H1 (cell line): ENCODE results near the gene ARFGAP3. TPM values are rescaled to one million over a fixed set of nuclear protein-coding genes. Genes with fewer than 3 reads are reported as not detected.
"Not testable (repeated sequence)": the region's sequence is repeated elsewhere in the genome, so short reads cannot be mapped to it uniquely, and the experiment has no call there.

ENCODE experiments used
- CTCF ChIA-PET: fragments of 300-600 bp; sonication (Branson Sonifier 250); formaldehyde crosslinking; loops from one replicate; lab custom pipeline; 2021; ENCODE audit not compliant: partially characterized antibody; lab: Charles Lee
- POLR2A ChIA-PET: fragments of 300-600 bp; sonication (Branson Sonifier 250); formaldehyde crosslinking; loops from one replicate; lab custom pipeline; 2021; ENCODE audit warnings: inconsistent platforms; ENCODE audit not compliant: partially characterized antibody; lab: Charles Lee
- DNase-seq, 2 experiments: peaks; one replicate each; pipeline versions ENCODE4 v3.0.0 to v3.0.0-alpha.2; 2010 to 2022; ENCODE audit warnings: low spot score in 2 of 2, low read depth in 1 of 2, mixed read lengths in 1 of 2
- FAIRE-seq: peaks from 2 replicates; lab custom pipeline; 2011; peaks lifted over from hg19 to GRCh38; lab: Jason Lieb, UNC
- H2AFZ ChIP-seq: 2 replicates; pipeline ENCODE4 v1.8.1; 2012; ENCODE audit warnings: low read length, inconsistent platforms
- H2AK5ac ChIP-seq: 2 replicates; pipeline ENCODE4 v1.6.1; 2013; ENCODE audit warnings: low read depth, low read length
- H2BK120ac ChIP-seq: replicated peaks from 2 replicates; pipeline ENCODE3; 2013; ENCODE audit warnings: low read depth, low read length, inconsistent platforms
- H2BK12ac ChIP-seq: 2 replicates; pipeline ENCODE4 v1.6.1; 2013; ENCODE audit warnings: low read depth, low read length
- H2BK15ac ChIP-seq: 2 replicates; pipeline ENCODE4 v1.6.1; 2013; ENCODE audit warnings: low read length
- H2BK20ac ChIP-seq: 2 replicates; pipeline ENCODE4 v1.6.1; 2013; ENCODE audit warnings: low read length
- H2BK5ac ChIP-seq: 2 replicates; pipeline ENCODE4 v1.6.1; 2013; ENCODE audit warnings: low read depth, low read length
- H3K14ac ChIP-seq: 2 replicates; pipeline ENCODE4 v1.6.1; 2013; ENCODE audit warnings: inconsistent platforms; ENCODE audit not compliant: insufficient read length
- H3K18ac ChIP-seq: 2 replicates; pipeline ENCODE4 v1.6.1; 2013; ENCODE audit warnings: low read length; ENCODE audit errors: extremely low read depth
- H3K23ac ChIP-seq: 2 replicates; pipeline ENCODE4 v1.6.1; 2013; ENCODE audit warnings: inconsistent platforms; ENCODE audit not compliant: insufficient read length
- H3K23me2 ChIP-seq: 2 replicates; pipeline ENCODE4 v1.6.1; 2013; ENCODE audit warnings: low read depth, low read length
- H3K27ac ChIP-seq: 2 replicates; pipeline ENCODE4 v1.6.1; 2011; ENCODE audit warnings: low read depth, low read length, inconsistent platforms
- H3K27me3 ChIP-seq, 4 experiments: replicated peaks in 1 of 4; 1 replicate in 1 of 4; 2 replicates in 3 of 4; pipeline versions ENCODE4 v1.6.1 to v1.8.1; 2011 to 2013; ENCODE audit warnings: low read length in 3 of 4, mild to moderate bottlenecking in 3 of 4, inconsistent platforms in 2 of 4, mixed read lengths in 2 of 4, moderate library complexity in 1 of 4; ENCODE audit not compliant: control insufficient read depth in 3 of 4, insufficient read depth in 3 of 4; ENCODE audit errors: extremely low read depth in 1 of 4
- H3K36me3 ChIP-seq, 4 experiments: 2 replicates each; pipeline versions ENCODE4 v1.6.1 to v1.8.1; 2011 to 2013; ENCODE audit warnings: mild to moderate bottlenecking in 4 of 4, low read length in 3 of 4, moderate library complexity in 2 of 4, control low read depth in 1 of 4, inconsistent platforms in 1 of 4; ENCODE audit not compliant: insufficient read depth in 4 of 4, control insufficient read depth in 2 of 4
- H3K4ac ChIP-seq: replicated peaks from 2 replicates; pipeline ENCODE3; 2013; ENCODE audit warnings: low read length, low read depth, mixed read lengths, inconsistent platforms; ENCODE audit not compliant: insufficient read length
- H3K4me1 ChIP-seq, 4 experiments: replicated peaks in 1 of 4; 1 replicate in 1 of 4; 2 replicates in 3 of 4; pipeline versions ENCODE4 v1.6.1 to v1.8.1; 2011 to 2013; ENCODE audit warnings: low read length in 3 of 4, inconsistent platforms in 2 of 4, mixed read lengths in 1 of 4; ENCODE audit not compliant: insufficient read depth in 4 of 4, control insufficient read depth in 3 of 4
- H3K4me2 ChIP-seq, 2 experiments: 2 replicates each; pipeline versions ENCODE4 v1.6.1 to v1.8.1; 2011 to 2013; ENCODE audit warnings: low read depth in 2 of 2, low read length in 2 of 2, control low read depth in 1 of 2, inconsistent platforms in 1 of 2, mild to moderate bottlenecking in 1 of 2; ENCODE audit not compliant: insufficient read depth in 1 of 2
- H3K4me3 ChIP-seq, 4 experiments: fragments of 200-600, 300-600 bp in 1 of 4; sonication (generic), shearing (Covaris generic), sonication (Bioruptor Twin) in 1 of 4; 2 replicates each; pipeline versions ENCODE4 v1.5.1 to v1.8.1; 2011 to 2016; ENCODE audit warnings: low read length in 4 of 4, low read depth in 3 of 4, control low read depth in 2 of 4, inconsistent platforms in 2 of 4, mild to moderate bottlenecking in 2 of 4, mixed read lengths in 1 of 4, moderate library complexity in 1 of 4; ENCODE audit not compliant: insufficient read depth in 2 of 4; ENCODE audit errors: extremely low read depth in 1 of 4
- H3K56ac ChIP-seq: replicated peaks from 2 replicates; pipeline ENCODE3; 2013; ENCODE audit warnings: low read depth, mild to moderate bottlenecking, mixed read lengths, low read length, inconsistent platforms; ENCODE audit not compliant: insufficient read length
- H3K79me1 ChIP-seq: 2 replicates; pipeline ENCODE4 v1.6.1; 2013; ENCODE audit warnings: low read depth, low read length, control low read depth
- H3K79me2 ChIP-seq, 2 experiments: 2 replicates each; pipeline versions ENCODE4 v1.6.1 to v1.8.1; 2012 to 2013; ENCODE audit warnings: low read length in 2 of 2, mild to moderate bottlenecking in 2 of 2, inconsistent platforms in 1 of 2; ENCODE audit not compliant: insufficient read depth in 2 of 2, control insufficient read depth in 1 of 2
- H3K9ac ChIP-seq, 4 experiments: replicated peaks in 1 of 4; 1 replicate in 1 of 4; 2 replicates in 3 of 4; pipeline versions ENCODE4 v1.6.1 to v1.8.1; 2011 to 2013; ENCODE audit warnings: low read depth in 3 of 4, low read length in 3 of 4, control low read depth in 2 of 4, mild to moderate bottlenecking in 2 of 4, moderate library complexity in 2 of 4, inconsistent platforms in 1 of 4; ENCODE audit errors: extremely low read depth in 1 of 4
- H3K9me3 ChIP-seq, 2 experiments: 2 replicates each; pipeline versions ENCODE4 v1.6.1 to v1.8.1; 2012 to 2013; ENCODE audit warnings: mild to moderate bottlenecking in 2 of 2, moderate library complexity in 2 of 2, control low read depth in 1 of 2, inconsistent platforms in 1 of 2, low read depth in 1 of 2, low read length in 1 of 2, mixed read lengths in 1 of 2; ENCODE audit not compliant: insufficient read depth in 2 of 2
- H4K20me1 ChIP-seq, 2 experiments: replicated peaks in 1 of 2; 2 replicates each; pipeline versions ENCODE3 to v1.8.1; 2011 to 2013; ENCODE audit warnings: inconsistent platforms in 2 of 2, low read length in 2 of 2, mild to moderate bottlenecking in 1 of 2; ENCODE audit not compliant: insufficient read depth in 2 of 2, control insufficient read depth in 1 of 2
- H4K5ac ChIP-seq: 2 replicates; pipeline ENCODE4 v1.6.1; 2013; ENCODE audit warnings: low read length, low read depth, mixed read lengths, inconsistent platforms; ENCODE audit not compliant: insufficient read length
- H4K8ac ChIP-seq: 2 replicates; pipeline ENCODE4 v1.8.0; 2013; ENCODE audit warnings: mild to moderate bottlenecking, moderate library complexity, low read length, inconsistent platforms; ENCODE audit not compliant: insufficient read depth; ENCODE audit errors: extremely low read depth
- H4K91ac ChIP-seq: replicated peaks from 2 replicates; pipeline ENCODE3; 2013; ENCODE audit warnings: low read length, mixed read lengths, inconsistent platforms; ENCODE audit not compliant: insufficient read length
- WGBS, 2 experiments: shearing (Covaris generic) in 1 of 2; methylation state at CpG; one replicate each; pipeline versions ENCODE4 v1.1.6 to v1.1.7; 2013 to 2015; ENCODE audit warnings: low lambda C conversion rate in 2 of 2, mixed read lengths in 2 of 2, inconsistent platforms in 1 of 2, low coverage in 1 of 2, missing lambda C conversion rate in 1 of 2; ENCODE audit not compliant: insufficient replicate concordance in 2 of 2, insufficient coverage in 1 of 2, insufficient read length in 1 of 2; ENCODE audit errors: extremely low coverage in 1 of 2, missing lambda C conversion rate in 1 of 2; 5-methylcytosine and 5-hydroxymethylcytosine counted together
- polyA plus RNA-seq, 7 experiments: library from polyadenylated mRNA; depleted of rRNA in 3 of 7; stranded (reverse) in 5 of 7; unstranded in 2 of 7; fragments of >200 nt in 5 of 7; fragments of 200-250 nt in 2 of 7; gene quantifications; 1 replicate in 5 of 7; 2 replicates in 1 of 7; 4 replicates in 1 of 7; pipeline versions ENCODE4 v1.2.1 to v1.2.3, GENCODE V29; 2011 to 2013; ENCODE audit warnings: missing spikeins in 2 of 7, mixed read lengths in 2 of 7
- total RNA-seq: library from RNA; stranded (reverse); fragmentation: NEBNext Ultra II Directional; extraction: Animal tissue kit (Norgen Biotek cat#: 25700); gene quantifications from 2 replicates; pipeline ENCODE4 v1.2.1, GENCODE V29; 2021

The ARFGAP3 gene
- total and polyA plus RNA-seq, 2 of the 8 experiments (the other 6 are each of a cell fraction or from before 2014, with no cell fraction given): 9.7 to 16.0 TPM

- H3K9ac ChIP-seq, H3K18ac ChIP-seq, H4K20me1 ChIP-seq, H3K14ac ChIP-seq, H3K27ac ChIP-seq, FAIRE-seq, DNase-seq, H3K23ac ChIP-seq, H3K27me3 ChIP-seq, H3K79me1 ChIP-seq, H3K9me3 ChIP-seq, H4K5ac ChIP-seq, H3K4ac ChIP-seq, H3K79me2 ChIP-seq, H3K56ac ChIP-seq, H4K8ac ChIP-seq, H3K23me2 ChIP-seq, H4K91ac ChIP-seq, H2BK20ac ChIP-seq, H2BK5ac ChIP-seq, H2BK12ac ChIP-seq, H3K4me3 ChIP-seq, H3K36me3 ChIP-seq, H2BK15ac ChIP-seq, H2BK120ac ChIP-seq, H3K4me2 ChIP-seq, H2AK5ac ChIP-seq, H2AFZ ChIP-seq: not testable (repeated sequence)
- WGBS, 2 experiments: 86% methylated on average over 5 of the region's 5 CpGs; no CpG with 5 or more reads in 1 of the 2 experiments
- CTCF ChIA-PET: interaction anchor here (0.7 to 1.2 kb wide), 2 partner anchors 129 to 404 kb away, joined by 3 read pairs; no protein-coding TSS in a partner anchor
- POLR2A ChIA-PET: interaction anchor here (0.6 kb wide), 2 partner anchors 170 to 318 kb away, joined by 3 read pairs; no protein-coding TSS in a partner anchor
- peaks cover 0 to 11% (median 4%) of the 10 kb centered on the region in 4 experiments; a peak in 5 of 7 replicates for H3K4me1 ChIP-seq
Measured at GRCh38 chr22:42755553-42755952, 101.5 kb downstream of the ARFGAP3 start.

- H3K23me2 ChIP-seq, POLR2A ChIA-PET, H4K5ac ChIP-seq, H3K79me1 ChIP-seq, H2BK20ac ChIP-seq, H3K9ac ChIP-seq, H4K20me1 ChIP-seq, H3K18ac ChIP-seq, H3K14ac ChIP-seq, H2AFZ ChIP-seq, H3K4me3 ChIP-seq, H3K36me3 ChIP-seq, H3K9me3 ChIP-seq, H3K4ac ChIP-seq, H4K8ac ChIP-seq, H3K27ac ChIP-seq, H3K56ac ChIP-seq, H4K91ac ChIP-seq, FAIRE-seq, H3K23ac ChIP-seq, H3K4me2 ChIP-seq, DNase-seq, H2BK120ac ChIP-seq, H2BK12ac ChIP-seq, H2BK5ac ChIP-seq, H3K79me2 ChIP-seq, H3K27me3 ChIP-seq, H2AK5ac ChIP-seq, H2BK15ac ChIP-seq: not testable (repeated sequence)
- CTCF ChIA-PET: interaction anchor here (0.7 to 1.2 kb wide), 3 partner anchors 130 to 403 kb away, joined by 3 read pairs; no protein-coding TSS in a partner anchor
- H3K4me1 ChIP-seq: peaks cover 0 to 11% (median 4%) of the 10 kb centered on the region in 4 experiments; a peak in 5 of 7 replicates
- WGBS, 2 experiments: 92% methylated on average over 15 of the region's 16 CpGs; no CpG with 5 or more reads in 1 of the 2 experiments
Measured at GRCh38 chr22:42755121-42755520, 102.0 kb downstream of the ARFGAP3 start.
